CD4-positive, alpha-beta T cell (primary cell): ENCODE measurements around the gene RBM15. TPM values are rescaled to one million over a fixed set of nuclear protein-coding genes. Genes with fewer than 3 reads are reported as not detected.

Source experiments
- ATAC-seq: fragments of 200-7000 bp; cut with Tn5 transposase; one replicate; pipeline ENCODE4 v1.10.0; 2022; ENCODE audit warnings: mild to moderate bottlenecking; ENCODE audit not compliant: poor library complexity
- CTCF ChIA-PET: fragments of 350-600 bp; sonication (Branson Sonifier 250); formaldehyde crosslinking; loops from one replicate; lab custom pipeline; 2021; ENCODE audit warnings: antibody characterized with exemption, inconsistent platforms; lab: Charles Lee
- POLR2A ChIA-PET: fragments of 350-600 bp; sonication (Branson Sonifier 250); formaldehyde crosslinking; loops from one replicate; lab custom pipeline; 2021; ENCODE audit warnings: antibody characterized with exemption, inconsistent platforms; lab: Charles Lee
- DNase-seq, 14 experiments: peaks; one replicate each; pipeline ENCODE4 v3.0.0-alpha.2; 2013 to 2020; ENCODE audit warnings: mixed read lengths in 2 of 14
- H3K27ac ChIP-seq, 2 donors: one replicate each; pipeline versions ENCODE4 v1.5.1 to v1.7.0; 2013; ENCODE audit warnings: low read length in 2 of 2, low read depth in 1 of 2, mild to moderate bottlenecking in 1 of 2
- H3K27me3 ChIP-seq, 2 experiments: 1 replicate in 1 of 2; 2 replicates in 1 of 2; pipeline versions ENCODE4 v1.6.1 to v1.7.0; 2013; ENCODE audit warnings: low read length in 2 of 2, control low read depth in 1 of 2, mild to moderate bottlenecking in 1 of 2, moderate library complexity in 1 of 2; ENCODE audit not compliant: insufficient read depth in 2 of 2, control insufficient read depth in 1 of 2
- H3K36me3 ChIP-seq: one replicate; pipeline ENCODE4 v1.6.1; 2013; ENCODE audit warnings: low read length, control low read depth; ENCODE audit not compliant: insufficient read depth
- H3K4me1 ChIP-seq: one replicate; pipeline ENCODE4 v1.6.1; 2013; ENCODE audit warnings: low read length, control low read depth; ENCODE audit not compliant: insufficient read depth
- H3K4me3 ChIP-seq: one replicate; pipeline ENCODE4 v1.5.1; 2013; ENCODE audit warnings: mild to moderate bottlenecking, low read length, moderate library complexity
- H3K9me3 ChIP-seq, 2 experiments: 1 replicate in 1 of 2; 2 replicates in 1 of 2; pipeline versions ENCODE4 v1.6.1 to v1.7.0; 2013; ENCODE audit warnings: low read length in 2 of 2, mild to moderate bottlenecking in 2 of 2, control low read depth in 1 of 2, moderate library complexity in 1 of 2; ENCODE audit not compliant: control insufficient read depth in 1 of 2, insufficient read depth in 1 of 2
- H3K27ac Mint-ChIP-seq: one replicate; pipeline ENCODE4 v1.8.0; 2020; ENCODE audit warnings: mixed read lengths
- H3K27me3 Mint-ChIP-seq: one replicate; pipeline ENCODE4 v1.8.0; 2021; ENCODE audit warnings: mixed read lengths
- H3K36me3 Mint-ChIP-seq: one replicate; pipeline ENCODE4 v1.8.0; 2021; ENCODE audit warnings: low read depth, mixed read lengths
- H3K4me1 Mint-ChIP-seq: one replicate; pipeline ENCODE4 v1.8.0; 2021; ENCODE audit warnings: low read depth, mixed read lengths
- H3K4me3 Mint-ChIP-seq: one replicate; pipeline ENCODE4 v1.8.0; 2020; ENCODE audit warnings: mild to moderate bottlenecking, mixed read lengths
- H3K9me3 Mint-ChIP-seq: one replicate; pipeline ENCODE4 v1.8.0; 2020; ENCODE audit warnings: mixed read lengths
- CTCF ChIP-seq: fragments of 200-600 bp; IDR thresholded peaks from one replicate; pipeline ENCODE4 v1.8.0; 2022; ENCODE audit warnings: antibody characterized with exemption, mild to moderate bottlenecking
- intact Hi-C, 2 experiments: fragments of 100-400 bp; cut with DNase I in 1 of 2; cut with micrococcal nuclease in 1 of 2; formaldehyde crosslinking; loops; one replicate each; pipeline versions ENCODE4 v1.15.1 to v1.9.0; 2023 to 2025; cut with DNase I, micrococcal nuclease
- total RNA-seq, 174 experiments: library from RNA in 2 of 174; stranded (reverse) in 2 of 174; gene quantifications; one replicate each; pipeline ENCODE4 v1.2.3 and lab custom pipeline; 2021 to 2026

The RBM15 gene
- total RNA-seq, 2 experiments from 2014 or later, result 49.4 to 49.7 TPM

- Mint-ChIP-seq H3K4me1 (peaks cover 17% of the 10 kb centered on the region), H3K36me3 (peaks cover 58% of the 10 kb centered on the region), H3K27me3 (no peaks in the 10 kb centered on the region), H3K4me3 (no peak overlapping the region), H3K9me3 (no peaks in the 10 kb centered on the region), H3K27ac (no peak overlapping the region)
- Histone ChIP-seq H3K27me3 (no peaks in the 10 kb centered on the region), H3K4me3 (no peak overlapping the region), H3K27ac (no peak overlapping the region), H3K36me3 (peaks cover 11% of the 10 kb centered on the region), H3K4me1 (no peaks in the 10 kb centered on the region), H3K9me3 (no peaks in the 10 kb centered on the region)
- CTCF ChIA-PET, result interaction anchor here (0.7 to 1.2 kb wide), 2 partner anchors 13 to 611 kb away, joined by 3 read pairs; no protein-coding TSS in a partner anchor
- no peak for DNase-seq
- POLR2A ChIA-PET, result interaction anchor here (0.7 to 2.1 kb wide), 2 partner anchors 21 to 47 kb away, joined by 4 to 13 read pairs; partner anchors contain the start of genes LAMTOR5 and RBM15
- intact Hi-C loops, result no loop called here
- no peak for TF ChIP-seq CTCF
- ATAC-seq, result no peak
These were observed 21.3 kb downstream of the RBM15 start for GRCh38 chr1:110360431-110360830.

GRCh38 chr1:110361856-110362255, 22.7 kb downstream of the RBM15 start:
- no peak for TF ChIP-seq CTCF
- ChIA-PET POLR2A (interaction anchor here (2.1 kb wide), 1 partner anchor 23 kb away, joined by 13 read pairs; the partner anchor contains the start of gene RBM15), CTCF (interaction anchor here (0.7 kb wide), 1 partner anchor 12 kb away, joined by 3 read pairs; no protein-coding TSS in a partner anchor)
- H3K36me3 Mint-ChIP-seq, result peaks cover 60% of the 10 kb centered on the region
- H3K4me1 ChIP-seq, result no peaks in the 10 kb centered on the region
- peaks cover 12% of the 10 kb centered on the region for H3K36me3 ChIP-seq
- H3K27ac ChIP-seq, result no peak overlapping the region
- no peak overlapping the region for H3K27ac Mint-ChIP-seq
- H3K4me3 Mint-ChIP-seq, result no peak overlapping the region
- no peaks in the 10 kb centered on the region for H3K9me3 Mint-ChIP-seq
- no peak overlapping the region for H3K4me3 ChIP-seq
- DNase-seq, result no peak
- H3K4me1 Mint-ChIP-seq, result peaks cover 7% of the 10 kb centered on the region
- H3K9me3 ChIP-seq, result no peaks in the 10 kb centered on the region
- H3K27me3 ChIP-seq, result no peaks in the 10 kb centered on the region
- intact Hi-C loops, result no loop called here
- no peak for ATAC-seq
- H3K27me3 Mint-ChIP-seq, result no peaks in the 10 kb centered on the region

GRCh38 chr1:110364221-110364620, 25.0 kb downstream of the RBM15 start:
- Histone ChIP-seq H3K9me3 (no peaks in the 10 kb centered on the region), H3K4me1 (no peaks in the 10 kb centered on the region), H3K4me3 (no peak overlapping the region), H3K27me3 (no peaks in the 10 kb centered on the region), H3K27ac (no peak overlapping the region), H3K36me3 (peaks cover 14% of the 10 kb centered on the region)
- POLR2A ChIA-PET, result no interaction called here
- intact Hi-C loops, result no loop called here
- Mint-ChIP-seq H3K9me3 (no peaks in the 10 kb centered on the region), H3K27ac (no peak overlapping the region), H3K27me3 (no peaks in the 10 kb centered on the region), H3K4me3 (no peak overlapping the region), H3K36me3 (peaks cover 52% of the 10 kb centered on the region), H3K4me1 (peaks cover 4% of the 10 kb centered on the region)
- CTCF ChIA-PET, result no interaction called here
- no peak for DNase-seq
- no peak for ATAC-seq
- TF ChIP-seq CTCF, result no peak
